Type B pancreatic cell (in vitro differentiated cells): ENCODE data around the gene TRIM45. TPM values are rescaled to one million over a fixed set of nuclear protein-coding genes. Genes with fewer than 3 reads are reported as not detected.

Experiments
- DNase-seq: peaks from one replicate; pipeline ENCODE4 v3.0.0; 2021; ENCODE audit warnings: mixed read lengths; ENCODE audit not compliant: unreplicated experiment; ENCODE audit errors: extremely low spot score
- H3K27ac Mint-ChIP-seq: 2 replicates; pipeline ENCODE4 v1.8.0; 2021; ENCODE audit warnings: mild to moderate bottlenecking, mixed read lengths
- H3K27me3 Mint-ChIP-seq: 2 replicates; pipeline ENCODE4 v1.8.0; 2021; ENCODE audit warnings: mixed read lengths
- H3K36me3 Mint-ChIP-seq: 2 replicates; pipeline ENCODE4 v1.8.0; 2021; ENCODE audit warnings: mixed read lengths
- H3K4me1 Mint-ChIP-seq: one replicate; pipeline ENCODE4 v1.8.0; 2021; ENCODE audit warnings: mixed read lengths; ENCODE audit not compliant: unreplicated experiment
- H3K4me3 Mint-ChIP-seq: 2 replicates; pipeline ENCODE4 v1.8.0; 2021; ENCODE audit warnings: mild to moderate bottlenecking, mixed read lengths
- H3K9me3 Mint-ChIP-seq: 2 replicates; pipeline ENCODE4 v1.8.0; 2021; ENCODE audit warnings: mixed read lengths
- CTCF ChIP-seq: fragments of 200-600 bp; sonication (generic); conservative IDR thresholded peaks from 2 replicates; pipeline ENCODE4 v1.5.0; 2021; ENCODE audit warnings: antibody characterized with exemption, mild to moderate bottlenecking
- total RNA-seq: library from RNA; stranded (reverse); gene quantifications from 2 replicates; pipeline ENCODE4 v1.2.1, GENCODE V29; 2021; ENCODE audit warnings: low replicate concordance

The TRIM45 gene
- total RNA-seq, 1 donor from 2014 or later = 23.3 TPM

- TF ChIP-seq CTCF = no peak
- Mint-ChIP-seq H3K4me1 (peaks cover 16% of the 10 kb centered on the region), H3K36me3 (peaks cover 42% of the 10 kb centered on the region), H3K4me3 (no peak overlapping the region), H3K9me3 (no peaks in the 10 kb centered on the region), H3K27me3 (no peaks in the 10 kb centered on the region), H3K27ac (no peak overlapping the region)
- no peak for DNase-seq
Measured at GRCh38 chr1:117114877-117115276, 6.7 kb downstream of the TRIM45 start.

- no peaks in the 10 kb centered on the region for H3K9me3 Mint-ChIP-seq
- TF ChIP-seq CTCF = no peak
- DNase-seq = no peak
- H3K4me3 Mint-ChIP-seq = no peak overlapping the region
- H3K4me1 Mint-ChIP-seq = peaks cover 16% of the 10 kb centered on the region
- H3K36me3 Mint-ChIP-seq = peaks cover 59% of the 10 kb centered on the region
- no peak overlapping the region for H3K27ac Mint-ChIP-seq
- no peaks in the 10 kb centered on the region for H3K27me3 Mint-ChIP-seq
Measured at GRCh38 chr1:117113199-117113598, 8.3 kb downstream of the TRIM45 start.

GRCh38 chr1:117112047-117112717 lies 9.4 kb downstream of the TRIM45 start:
- peaks cover 7% of the 10 kb centered on the region for H3K4me1 Mint-ChIP-seq
- no peak for DNase-seq
- no peak for TF ChIP-seq CTCF
- H3K36me3 Mint-ChIP-seq = peaks cover 60% of the 10 kb centered on the region
- H3K4me3 Mint-ChIP-seq = no peak overlapping the region
- no peaks in the 10 kb centered on the region for H3K27me3 Mint-ChIP-seq
- no peaks in the 10 kb centered on the region for H3K9me3 Mint-ChIP-seq
- H3K27ac Mint-ChIP-seq = no peak overlapping the region

- Mint-ChIP-seq H3K36me3 (peaks cover 60% of the 10 kb centered on the region), H3K27me3 (no peaks in the 10 kb centered on the region)
- TF ChIP-seq CTCF = no peak
Measured at GRCh38 chr1:117110774-117111173, 10.8 kb downstream of the TRIM45 start.

GRCh38 chr1:117107364-117107763 lies 14.2 kb downstream of the TRIM45 start:
- TF ChIP-seq CTCF = no peak
- H3K9me3 Mint-ChIP-seq = no peaks in the 10 kb centered on the region
- no peak for DNase-seq
- H3K27me3 Mint-ChIP-seq = no peaks in the 10 kb centered on the region
- H3K4me3 Mint-ChIP-seq = no peak overlapping the region
- H3K4me1 Mint-ChIP-seq = no peaks in the 10 kb centered on the region
- H3K36me3 Mint-ChIP-seq = peaks cover 57% of the 10 kb centered on the region
- no peak overlapping the region for H3K27ac Mint-ChIP-seq

More at GRCh38 chr1:117110774-117111173, 10.8 kb downstream of the TRIM45 start:
- Mint-ChIP-seq H3K4me3 (no peak overlapping the region), H3K4me1 (no peaks in the 10 kb centered on the region), H3K27ac (no peak overlapping the region), H3K9me3 (no peaks in the 10 kb centered on the region)
- DNase-seq = no peak
